ENCODE measurements around the gene C20orf173. TPM values are rescaled to one million over a fixed set of nuclear protein-coding genes. Genes with fewer than 3 reads are reported as not detected.

Gene C20orf173
- total RNA-seq, 1 donor from 2014 or later, result not detected

- H3K4me3 Mint-ChIP-seq (ENCODE audit: low read depth), result no peak overlapping the region
- TF ChIP-seq CTCF (IDR thresholded peaks at IDR 0.05; ENCODE audit: unreplicated experiment), result no peak
Observed at GRCh38 chr20:35506872-35507638, 22.4 kb downstream of the C20orf173 start.

GRCh38 chr20:35506179-35506578 lies 23.3 kb downstream of the C20orf173 start:
- Mint-ChIP-seq H3K9me3 (ENCODE audit: low read depth) (no peaks in the 10 kb centered on the region), H3K4me3 (ENCODE audit: low read depth) (no peak overlapping the region), H3K36me3 (ENCODE audit: insufficient read depth) (peaks cover 23% of the 10 kb centered on the region), H3K27me3 (no peaks in the 10 kb centered on the region), H3K27ac (no peak overlapping the region), H3K4me1 (ENCODE audit: low read depth) (no peaks in the 10 kb centered on the region)
- TF ChIP-seq CTCF (IDR thresholded peaks at IDR 0.05; ENCODE audit: unreplicated experiment), result no peak
- DNase-seq (ENCODE audit: low spot score, unreplicated experiment), result no peak

More at GRCh38 chr20:35506872-35507638, 22.4 kb downstream of the C20orf173 start:
- no peaks in the 10 kb centered on the region for H3K4me1 Mint-ChIP-seq (ENCODE audit: low read depth)
- peaks cover 24% of the 10 kb centered on the region for H3K36me3 Mint-ChIP-seq (ENCODE audit: insufficient read depth)
- H3K27ac Mint-ChIP-seq, result no peak overlapping the region
- H3K27me3 Mint-ChIP-seq, result no peaks in the 10 kb centered on the region
- no peaks in the 10 kb centered on the region for H3K9me3 Mint-ChIP-seq (ENCODE audit: low read depth)
- no peak for DNase-seq (ENCODE audit: low spot score, unreplicated experiment)

- no peak for DNase-seq (ENCODE audit: low spot score, unreplicated experiment)
- Mint-ChIP-seq H3K4me1 (ENCODE audit: low read depth) (no peaks in the 10 kb centered on the region), H3K27ac (no peak overlapping the region), H3K27me3 (no peaks in the 10 kb centered on the region), H3K36me3 (ENCODE audit: insufficient read depth) (peaks cover 30% of the 10 kb centered on the region), H3K9me3 (ENCODE audit: low read depth) (no peaks in the 10 kb centered on the region), H3K4me3 (ENCODE audit: low read depth) (no peak overlapping the region)
- no peak for TF ChIP-seq CTCF (IDR thresholded peaks at IDR 0.05; ENCODE audit: unreplicated experiment)
Observed at GRCh38 chr20:35504751-35505150, 24.7 kb downstream of the C20orf173 start.

GRCh38 chr20:35503841-35504561 lies 25.5 kb downstream of the C20orf173 start:
- Mint-ChIP-seq H3K27ac (no peak overlapping the region), H3K4me3 (ENCODE audit: low read depth) (no peak overlapping the region), H3K9me3 (ENCODE audit: low read depth) (no peaks in the 10 kb centered on the region), H3K27me3 (no peaks in the 10 kb centered on the region), H3K36me3 (ENCODE audit: insufficient read depth) (peaks cover 32% of the 10 kb centered on the region), H3K4me1 (ENCODE audit: low read depth) (no peaks in the 10 kb centered on the region)
- no peak for DNase-seq (ENCODE audit: low spot score, unreplicated experiment)
- no peak for TF ChIP-seq CTCF (IDR thresholded peaks at IDR 0.05; ENCODE audit: unreplicated experiment)

- Mint-ChIP-seq H3K9me3 (ENCODE audit: low read depth) (no peaks in the 10 kb centered on the region), H3K36me3 (ENCODE audit: insufficient read depth) (peaks cover 32% of the 10 kb centered on the region), H3K4me3 (ENCODE audit: low read depth) (no peak overlapping the region), H3K27ac (no peak overlapping the region), H3K4me1 (ENCODE audit: low read depth) (no peaks in the 10 kb centered on the region), H3K27me3 (no peaks in the 10 kb centered on the region)
- DNase-seq (ENCODE audit: low spot score, unreplicated experiment), result no peak
- TF ChIP-seq CTCF (IDR thresholded peaks at IDR 0.05; ENCODE audit: unreplicated experiment), result no peak
Observed at GRCh38 chr20:35503281-35503680, 26.2 kb downstream of the C20orf173 start.
